Measurements from ENCODE around the gene MLST8. TPM values are rescaled to one million over a fixed set of nuclear protein-coding genes. Genes with fewer than 3 reads are reported as not detected.

MLST8 gene
- total and polyA plus RNA-seq, 2 donors (not counting 3 experiments of a cell fraction or from before 2014, with no cell fraction given): 36.9 to 129 TPM

- H3K4me3 ChIP-seq (replicated peaks in 1 of 3; ENCODE audit: insufficient read depth in 1 of 3, low read depth in 1 of 3, low read length in 3 of 3): no peak overlapping the region
- peaks cover 25% of the 10 kb centered on the region for H3K79me2 ChIP-seq (ENCODE audit: control insufficient read depth, insufficient read depth, low read length)
- TF ChIP-seq, protein P1, sequence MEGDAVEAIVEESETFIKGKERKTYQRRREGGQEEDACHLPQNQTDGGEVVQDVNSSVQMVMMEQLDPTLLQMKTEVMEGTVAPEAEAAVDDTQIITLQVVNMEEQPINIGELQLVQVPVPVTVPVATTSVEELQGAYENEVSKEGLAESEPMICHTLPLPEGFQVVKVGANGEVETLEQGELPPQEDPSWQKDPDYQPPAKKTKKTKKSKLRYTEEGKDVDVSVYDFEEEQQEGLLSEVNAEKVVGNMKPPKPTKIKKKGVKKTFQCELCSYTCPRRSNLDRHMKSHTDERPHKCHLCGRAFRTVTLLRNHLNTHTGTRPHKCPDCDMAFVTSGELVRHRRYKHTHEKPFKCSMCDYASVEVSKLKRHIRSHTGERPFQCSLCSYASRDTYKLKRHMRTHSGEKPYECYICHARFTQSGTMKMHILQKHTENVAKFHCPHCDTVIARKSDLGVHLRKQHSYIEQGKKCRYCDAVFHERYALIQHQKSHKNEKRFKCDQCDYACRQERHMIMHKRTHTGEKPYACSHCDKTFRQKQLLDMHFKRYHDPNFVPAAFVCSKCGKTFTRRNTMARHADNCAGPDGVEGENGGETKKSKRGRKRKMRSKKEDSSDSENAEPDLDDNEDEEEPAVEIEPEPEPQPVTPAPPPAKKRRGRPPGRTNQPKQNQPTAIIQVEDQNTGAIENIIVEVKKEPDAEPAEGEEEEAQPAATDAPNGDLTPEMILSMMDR (IDR thresholded peaks at IDR 0.05; ENCODE audit: extremely low read depth in 1 of 2, insufficient read depth in 1 of 2, low read depth in 1 of 2, low read length in 2 of 2): no peak
- TF ChIP-seq POLR2A (IDR thresholded peaks at IDR 0.05; ENCODE audit: low read depth, low read length) (no peak), MAX (IDR thresholded peaks at IDR 0.05; ENCODE audit: insufficient read depth, insufficient read length) (no peak), JUN (IDR thresholded peaks at IDR 0.05; ENCODE audit: borderline replicate concordance, insufficient read depth, insufficient read length, low read depth) (no peak), EZH2 (IDR thresholded peaks at IDR 0.05; ENCODE audit: borderline replicate concordance, low read depth, low read length, severe bottlenecking) (no peak), POLR2AphosphoS5 (IDR thresholded peaks at IDR 0.05; ENCODE audit: insufficient read depth, low read depth, low read length) (no peak), MYC (IDR thresholded peaks at IDR 0.05; ENCODE audit: low read depth, low read length) (no peak), FOS (IDR thresholded peaks at IDR 0.05; ENCODE audit: borderline replicate concordance, insufficient read depth, low read length) (no peak), GATA2 (IDR thresholded peaks at IDR 0.05; ENCODE audit: insufficient read depth, insufficient read length, low read depth, low read length) (no peak)
- DNase-seq (ENCODE audit: low read depth, low spot score) (no peak), FAIRE-seq (no peak)
- dilution Hi-C loops (cut with MboI; ENCODE audit: extremely low pct_ligation_motif_present, low sequenced_read_pairs) (no loop called here), intact Hi-C loops (cut with micrococcal nuclease) (no loop called here)
- no peaks in the 10 kb centered on the region for H4K20me1 ChIP-seq (replicated peaks; ENCODE audit: control insufficient read depth, extremely low read depth, insufficient read depth, low read length)
- no peaks in the 10 kb centered on the region for H3K27me3 ChIP-seq (ENCODE audit: control insufficient read depth in 2 of 2, insufficient read depth in 2 of 2, low read length in 2 of 2)
- H3K9me3 ChIP-seq (replicated peaks; ENCODE audit: control insufficient read depth, insufficient read depth, low read length): no peaks in the 10 kb centered on the region
- POLR2A ChIA-PET: interaction anchor here (2.1 kb wide), 1 partner anchor 57 kb away, joined by 9 read pairs; the partner anchor contains the start of gene TRAF7
- H3K9ac ChIP-seq (replicated peaks; ENCODE audit: extremely low read depth, insufficient read depth, low read length): no peak overlapping the region
- H3K4me2 ChIP-seq (ENCODE audit: insufficient read depth, low read length): no peak overlapping the region
- no peak overlapping the region for H2AFZ ChIP-seq (ENCODE audit: low read depth, low read length)
- peaks cover 15% of the 10 kb centered on the region for H3K4me1 ChIP-seq (ENCODE audit: control insufficient read depth, extremely low read depth, insufficient read depth, low read length)
- no peaks in the 10 kb centered on the region for H3K9me1 ChIP-seq (replicated peaks; ENCODE audit: control insufficient read depth, extremely low read depth, insufficient read depth, low read length)
- BruUV-seq (replicated peaks): no TSS peak
- no peak overlapping the region for H3K27ac ChIP-seq (ENCODE audit: insufficient read depth, low read depth, low read length)
- CTCF ChIA-PET: no interaction called here
- H3K36me3 ChIP-seq (ENCODE audit: control insufficient read depth in 2 of 2, extremely low read depth in 1 of 2, insufficient read depth in 2 of 2, low read length in 2 of 2): peaks cover 0 to 19% of the 10 kb centered on the region in 2 experiments
Measured at GRCh38 chr16:2211923-2212347, 6.7 kb downstream of the MLST8 start.

Data from endothelial cell of umbilical vein (primary cell).